Transverse colon (tissue), 4 donors: Measurements from ENCODE around the gene CRTC3.

Experiments used
- POLR2A ChIP-seq: fragments of 450-650 bp; IDR thresholded peaks from one replicate; pipeline ENCODE4 v1.6.1; 2016; ENCODE audit warnings: antibody characterized with exemption, mild to moderate bottlenecking, moderate library complexity
- POLR2AphosphoS5 ChIP-seq, 3 donors: sonication (generic); formaldehyde crosslinking; IDR thresholded peaks; one replicate each; pipeline ENCODE4 v1.6.1; 2016; ENCODE audit warnings: antibody characterized with exemption in 3 of 3
- TF ChIP-seq, protein P1 (sequence below), 5 experiments: fragments of 200-600 bp in 3 of 5; fragments of 450-650 bp in 2 of 5; sonication (generic) in 3 of 5; IDR thresholded peaks; 1 replicate in 2 of 5; 2 replicates in 3 of 5; pipeline ENCODE4 v1.5.1; 2016 to 2017; ENCODE audit warnings: antibody characterized with exemption in 5 of 5, inconsistent platforms in 3 of 5, mild to moderate bottlenecking in 2 of 5, moderate library complexity in 1 of 5

DNA sequence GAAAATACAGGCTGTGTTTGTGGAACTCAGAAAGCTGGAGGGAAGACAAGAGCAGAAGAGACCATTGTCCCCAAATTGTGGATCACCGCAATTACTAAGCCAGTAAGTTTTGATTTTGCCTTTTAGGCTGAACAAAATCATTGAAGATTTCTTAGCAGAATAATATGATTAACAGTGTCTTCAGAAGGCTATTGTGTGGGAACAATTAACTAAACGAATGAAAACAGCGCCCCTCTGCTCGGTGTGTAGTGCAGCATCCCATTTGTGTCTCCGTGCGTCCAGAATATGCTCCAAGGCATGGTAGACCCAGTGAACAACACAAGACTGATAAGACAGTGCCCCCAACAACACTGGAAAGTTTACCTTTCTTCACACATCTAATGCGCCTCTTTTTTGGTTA, 71.2 kb downstream of the CRTC3 start:
- TF ChIP-seq, protein P1, sequence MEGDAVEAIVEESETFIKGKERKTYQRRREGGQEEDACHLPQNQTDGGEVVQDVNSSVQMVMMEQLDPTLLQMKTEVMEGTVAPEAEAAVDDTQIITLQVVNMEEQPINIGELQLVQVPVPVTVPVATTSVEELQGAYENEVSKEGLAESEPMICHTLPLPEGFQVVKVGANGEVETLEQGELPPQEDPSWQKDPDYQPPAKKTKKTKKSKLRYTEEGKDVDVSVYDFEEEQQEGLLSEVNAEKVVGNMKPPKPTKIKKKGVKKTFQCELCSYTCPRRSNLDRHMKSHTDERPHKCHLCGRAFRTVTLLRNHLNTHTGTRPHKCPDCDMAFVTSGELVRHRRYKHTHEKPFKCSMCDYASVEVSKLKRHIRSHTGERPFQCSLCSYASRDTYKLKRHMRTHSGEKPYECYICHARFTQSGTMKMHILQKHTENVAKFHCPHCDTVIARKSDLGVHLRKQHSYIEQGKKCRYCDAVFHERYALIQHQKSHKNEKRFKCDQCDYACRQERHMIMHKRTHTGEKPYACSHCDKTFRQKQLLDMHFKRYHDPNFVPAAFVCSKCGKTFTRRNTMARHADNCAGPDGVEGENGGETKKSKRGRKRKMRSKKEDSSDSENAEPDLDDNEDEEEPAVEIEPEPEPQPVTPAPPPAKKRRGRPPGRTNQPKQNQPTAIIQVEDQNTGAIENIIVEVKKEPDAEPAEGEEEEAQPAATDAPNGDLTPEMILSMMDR (IDR thresholded peaks at IDR 0.05) = no peak
- TF ChIP-seq POLR2AphosphoS5 (IDR thresholded peaks at IDR 0.05) = no peak
- no peak for TF ChIP-seq POLR2A
